ENCODE results near the gene ACY1.

ACY1 gene

DNA sequence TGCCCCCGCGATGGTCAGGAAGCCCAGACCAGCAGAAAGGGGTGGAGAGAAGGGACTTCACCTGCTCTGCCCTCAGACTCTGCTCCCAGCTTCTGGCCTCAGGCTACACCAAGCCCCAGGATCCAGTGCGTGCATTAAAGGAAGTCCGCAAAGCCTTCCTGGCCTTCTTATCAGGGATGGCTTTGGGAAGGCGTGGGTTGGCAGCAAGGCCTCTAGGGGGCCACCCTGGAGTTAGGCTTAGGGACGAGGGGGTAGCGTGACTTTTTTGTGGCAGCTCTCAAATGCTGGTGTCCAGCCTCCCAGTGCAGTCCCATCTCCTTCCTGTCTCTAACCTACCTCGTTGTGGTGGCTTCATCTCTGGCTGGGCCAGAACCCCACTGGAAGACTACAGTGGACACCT, 31.3 kb downstream of the ACY1 start:
- ATAC-seq (no peak), DNase-seq (no peak)
- H3K4me1 Mint-ChIP-seq = no peaks in the 10 kb centered on the region
- H3K4me3 Mint-ChIP-seq = no peak overlapping the region
- H3K36me3 Mint-ChIP-seq (ENCODE audit: low read depth) = no peaks in the 10 kb centered on the region
- no peaks in the 10 kb centered on the region for H3K27me3 Mint-ChIP-seq
- no peak overlapping the region for H3K27ac Mint-ChIP-seq
- H3K9me3 Mint-ChIP-seq = no peaks in the 10 kb centered on the region

DNA sequence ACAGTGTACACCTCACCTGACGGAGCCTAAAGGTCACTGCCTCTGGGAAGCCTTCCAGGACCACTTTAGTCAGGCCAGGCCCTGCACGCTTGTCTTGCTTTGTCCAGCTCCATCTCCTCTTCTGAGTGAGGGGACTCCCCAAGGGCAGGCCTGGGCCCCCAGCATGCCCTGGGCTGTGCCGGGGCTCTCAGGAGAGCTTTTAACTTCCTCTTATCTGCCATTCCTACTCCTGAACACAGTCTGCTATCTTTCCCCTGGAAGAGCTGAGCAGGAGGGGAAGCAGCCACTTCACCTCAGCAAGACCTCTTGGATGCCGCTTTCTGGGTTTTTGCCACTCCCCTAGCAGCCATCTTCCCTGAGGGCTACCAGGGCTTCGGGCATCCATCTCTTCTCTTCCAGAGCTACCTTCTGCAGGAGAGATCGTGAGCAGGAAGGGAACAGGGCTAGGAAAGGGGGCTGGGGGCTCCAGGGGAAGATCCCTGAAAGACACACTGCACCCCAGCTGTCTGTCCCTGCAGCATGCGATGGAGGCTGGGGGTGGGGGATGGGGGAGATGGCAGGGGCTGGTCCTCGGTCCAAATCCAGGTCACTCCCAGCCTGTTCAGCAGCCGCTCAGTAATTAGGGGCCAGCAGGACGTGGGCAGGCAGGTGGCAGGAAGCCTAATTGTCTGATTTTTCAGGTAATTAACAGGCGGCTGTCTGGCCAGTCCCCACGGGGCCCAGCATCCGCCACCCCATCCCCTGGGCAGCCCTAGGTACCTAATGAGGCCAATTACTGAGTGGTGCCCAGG, 32.3 kb downstream of the ACY1 start:
- Mint-ChIP-seq H3K27me3 (no peaks in the 10 kb centered on the region), H3K27ac (no peak overlapping the region), H3K4me1 (no peaks in the 10 kb centered on the region), H3K4me3 (no peak overlapping the region), H3K9me3 (no peaks in the 10 kb centered on the region), H3K36me3 (ENCODE audit: low read depth) (no peaks in the 10 kb centered on the region)
- DNase-seq = no peak
- ATAC-seq = no peak

DNA sequence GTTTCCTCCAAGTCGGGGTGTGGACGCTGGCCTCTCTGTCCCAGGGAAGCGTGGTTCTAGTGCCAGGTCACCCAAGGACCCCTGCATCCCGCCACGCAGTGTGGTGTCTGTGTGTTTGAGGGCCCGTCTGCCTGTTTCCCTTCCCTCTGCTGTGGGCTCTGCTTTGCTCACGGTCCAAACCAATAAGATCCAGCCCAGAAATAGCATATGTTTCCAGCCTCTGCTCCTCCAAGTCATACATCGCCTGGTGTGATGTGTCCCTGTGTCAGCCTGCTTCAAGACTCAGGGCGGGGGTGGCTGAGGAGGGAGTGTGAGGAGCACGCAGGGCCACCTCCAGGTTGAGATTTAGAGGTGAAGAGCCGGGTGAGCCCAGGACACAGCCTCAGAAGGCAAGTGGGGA, 34.3 kb downstream of the ACY1 start:
- Mint-ChIP-seq H3K27ac (no peak overlapping the region), H3K27me3 (no peaks in the 10 kb centered on the region), H3K36me3 (ENCODE audit: low read depth) (no peaks in the 10 kb centered on the region), H3K4me1 (no peaks in the 10 kb centered on the region), H3K4me3 (no peak overlapping the region), H3K9me3 (no peaks in the 10 kb centered on the region)
- DNase-seq = no peak
- no peak for ATAC-seq

DNA sequence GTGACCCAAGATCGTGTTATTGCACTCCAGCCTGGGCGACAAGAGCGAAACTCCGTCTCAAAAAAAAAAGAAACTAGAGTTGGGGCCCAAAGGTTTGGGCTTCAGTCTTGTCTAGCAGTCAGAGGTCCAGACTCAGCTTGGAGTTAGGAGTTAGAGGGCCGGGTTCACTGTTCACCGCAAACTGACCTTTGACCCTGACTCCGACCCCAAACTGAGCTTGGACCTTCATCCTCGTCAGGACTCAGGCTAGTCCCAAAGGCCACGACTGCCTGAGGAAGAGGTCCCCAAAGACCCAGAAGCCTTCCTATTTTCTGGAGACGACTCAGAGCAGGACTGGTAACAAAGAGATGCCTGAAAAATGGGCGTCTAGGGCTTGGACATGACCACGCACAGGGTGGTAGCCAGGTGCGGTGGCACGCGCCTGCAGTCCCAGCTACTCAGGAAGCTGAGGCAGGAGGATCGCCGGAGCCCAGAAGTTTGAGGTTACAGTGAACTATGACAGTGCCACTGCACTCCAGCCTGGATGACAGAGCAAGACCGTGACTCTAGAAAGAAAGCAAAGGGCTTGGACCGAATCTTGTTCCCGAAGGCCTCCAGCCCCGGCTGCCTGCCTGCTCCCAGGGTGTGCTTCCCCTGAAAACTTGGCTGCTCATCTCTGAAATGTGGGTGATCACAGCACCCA, 35.1 kb downstream of the ACY1 start:
- Mint-ChIP-seq H3K27ac (no peak overlapping the region), H3K4me3 (no peak overlapping the region), H3K9me3 (no peaks in the 10 kb centered on the region), H3K4me1 (no peaks in the 10 kb centered on the region), H3K27me3 (no peaks in the 10 kb centered on the region), H3K36me3 (ENCODE audit: low read depth) (no peaks in the 10 kb centered on the region)
- ATAC-seq (no peak), DNase-seq (no peak)

DNA sequence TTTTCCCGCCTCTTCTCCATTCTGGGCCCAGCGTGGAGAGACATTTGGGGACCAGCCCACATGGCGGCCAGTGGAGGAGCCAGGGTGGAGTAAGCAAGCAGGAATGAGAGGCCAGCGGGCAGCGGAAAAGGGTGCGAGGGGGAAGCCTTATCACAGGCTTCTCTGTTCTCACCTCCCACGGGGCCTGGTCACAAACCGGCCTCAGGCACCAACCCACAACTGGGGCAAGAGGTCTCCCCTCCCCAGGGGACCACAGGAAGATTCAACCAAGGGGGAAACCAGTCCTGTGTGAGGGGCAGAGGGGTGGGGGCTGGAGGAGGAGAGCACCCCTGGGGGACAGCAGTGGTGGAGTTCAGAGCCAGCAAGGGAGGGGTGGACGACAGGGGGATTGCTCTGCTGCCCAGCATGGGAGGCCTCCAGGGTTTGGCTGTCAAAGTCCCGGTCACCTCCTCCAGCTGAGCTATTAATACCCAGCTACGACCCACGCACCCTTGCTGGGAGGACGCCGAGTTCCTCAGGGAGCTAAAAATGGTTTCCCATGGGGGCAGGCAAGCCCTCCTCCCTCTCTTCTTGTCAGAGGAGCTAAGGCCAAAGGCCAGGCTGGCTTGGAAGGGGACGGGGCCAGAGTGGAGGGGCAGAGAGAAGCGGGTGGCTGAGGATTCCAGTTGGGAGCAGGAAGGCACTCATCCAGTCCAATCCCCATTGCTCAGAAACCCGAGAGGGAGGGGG, 36.2 kb downstream of the ACY1 start:
- Mint-ChIP-seq H3K27me3 (peaks cover 2% of the 10 kb centered on the region), H3K27ac (no peak overlapping the region), H3K4me3 (no peak overlapping the region), H3K36me3 (ENCODE audit: low read depth) (no peaks in the 10 kb centered on the region), H3K9me3 (no peaks in the 10 kb centered on the region), H3K4me1 (no peaks in the 10 kb centered on the region)
- ATAC-seq (no peak), DNase-seq (no peak)

DNA sequence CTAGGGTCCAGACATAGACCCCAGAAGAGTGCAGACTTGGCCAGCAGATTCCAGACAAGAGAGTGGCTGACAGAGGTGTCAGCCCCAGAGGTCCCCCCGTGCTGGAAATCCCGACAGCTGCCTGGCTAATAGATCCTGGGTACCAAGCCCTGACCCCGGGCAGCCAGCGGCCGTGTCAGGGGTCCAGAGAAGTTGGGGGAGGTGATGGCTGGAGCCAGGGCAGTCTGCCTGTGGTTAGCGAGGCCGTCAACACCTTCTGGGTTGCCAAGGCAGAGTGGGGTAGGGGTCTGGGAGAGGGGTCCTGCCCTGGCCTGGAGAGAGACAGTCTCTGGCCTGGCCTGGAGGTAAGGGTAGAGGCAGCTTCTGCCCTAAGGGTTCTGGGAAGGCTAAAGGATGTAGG, 37.5 kb downstream of the ACY1 start:
- no peaks in the 10 kb centered on the region for H3K36me3 Mint-ChIP-seq (ENCODE audit: low read depth)
- no peaks in the 10 kb centered on the region for H3K4me1 Mint-ChIP-seq
- DNase-seq (no peak), ATAC-seq (no peak)
- no peak overlapping the region for H3K27ac Mint-ChIP-seq
- no peaks in the 10 kb centered on the region for H3K9me3 Mint-ChIP-seq
- H3K4me3 Mint-ChIP-seq = no peak overlapping the region
- peaks cover 2% of the 10 kb centered on the region for H3K27me3 Mint-ChIP-seq

DNA sequence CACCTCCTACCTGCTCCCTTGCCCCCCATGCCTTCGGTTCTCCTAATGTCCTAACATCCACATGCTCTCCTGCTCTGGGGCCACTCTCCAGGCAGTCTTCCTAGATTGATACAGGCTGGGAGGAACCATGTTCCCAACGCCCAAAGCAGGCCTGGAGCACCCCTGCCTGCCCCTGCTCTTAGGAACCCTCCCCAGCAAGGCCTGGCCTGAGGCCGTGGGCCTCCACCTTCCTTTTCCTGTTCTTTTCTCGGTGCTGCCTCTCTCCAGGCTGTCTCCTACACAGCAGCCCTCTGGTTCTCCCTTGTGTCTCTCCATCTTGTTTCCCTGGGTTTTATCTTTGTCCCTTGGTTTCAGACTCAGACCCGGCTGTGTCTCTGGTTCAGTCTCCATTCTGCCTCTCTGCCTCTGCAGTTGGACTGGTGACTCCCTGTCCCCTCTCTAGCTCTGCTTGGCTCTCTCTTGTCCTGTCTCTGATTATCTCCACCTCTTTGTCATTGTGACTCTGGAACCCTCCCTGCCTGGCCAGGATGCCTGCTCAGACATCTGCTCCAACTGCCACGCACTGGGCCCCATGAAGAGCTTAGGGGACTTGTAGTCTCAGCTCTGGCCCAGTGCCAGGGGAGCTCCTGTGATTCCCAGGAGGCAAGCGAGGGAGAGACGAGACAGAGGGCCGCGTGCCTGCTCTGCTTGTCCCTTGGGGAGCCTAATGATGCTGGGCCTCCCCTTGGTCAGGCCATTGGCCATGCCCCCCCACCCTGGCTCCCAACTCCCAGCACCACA, 38.3 kb downstream of the ACY1 start:
- no peaks in the 10 kb centered on the region for H3K9me3 Mint-ChIP-seq
- peaks cover 2% of the 10 kb centered on the region for H3K27me3 Mint-ChIP-seq
- no peaks in the 10 kb centered on the region for H3K4me1 Mint-ChIP-seq
- no peak overlapping the region for H3K4me3 Mint-ChIP-seq
- H3K36me3 Mint-ChIP-seq (ENCODE audit: low read depth) = no peaks in the 10 kb centered on the region
- no peak for ATAC-seq
- H3K27ac Mint-ChIP-seq = no peak overlapping the region
- no peak for DNase-seq

DNA sequence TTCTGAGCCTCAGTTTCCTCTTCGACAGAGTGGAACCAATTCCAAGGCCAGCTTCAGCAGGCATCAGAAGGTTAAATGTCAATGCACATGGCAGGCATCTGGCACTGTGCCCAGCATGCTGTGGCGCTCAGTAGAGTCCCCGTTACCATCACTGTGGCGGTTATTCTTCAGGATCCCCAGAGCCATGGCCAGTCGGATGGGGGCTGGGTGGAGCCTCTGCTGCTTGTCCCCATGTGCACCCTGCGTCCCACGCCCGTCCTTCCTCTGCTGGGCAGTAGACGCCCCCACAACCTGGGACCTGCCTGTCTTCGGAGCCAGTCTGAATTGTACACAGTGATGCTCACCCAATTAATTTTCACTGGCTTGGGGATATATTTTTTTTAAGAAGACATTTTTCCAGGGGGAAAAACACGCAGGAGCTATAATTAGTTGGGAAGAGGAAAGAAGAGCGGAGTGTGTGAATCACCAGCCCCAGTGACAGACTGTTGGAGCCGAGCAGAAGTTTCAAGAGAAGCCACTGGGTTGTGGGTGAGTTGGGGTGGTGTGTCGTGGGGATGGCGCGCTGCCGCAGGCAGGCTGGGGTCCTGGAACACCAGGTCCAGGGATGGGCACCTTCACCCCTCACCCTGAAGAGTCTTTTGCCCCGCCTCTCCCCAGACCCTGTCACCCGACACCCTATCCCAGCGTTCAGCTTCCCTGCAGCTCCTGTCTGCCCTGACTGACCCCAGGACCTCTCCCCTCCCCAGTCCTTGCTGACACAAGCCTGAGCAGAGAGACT, 39.2 kb downstream of the ACY1 start:
- no peak overlapping the region for H3K4me3 Mint-ChIP-seq
- H3K36me3 Mint-ChIP-seq (ENCODE audit: low read depth) = no peaks in the 10 kb centered on the region
- ATAC-seq (no peak), DNase-seq (no peak)
- no peaks in the 10 kb centered on the region for H3K9me3 Mint-ChIP-seq
- H3K27me3 Mint-ChIP-seq = peaks cover 2% of the 10 kb centered on the region
- no peak overlapping the region for H3K27ac Mint-ChIP-seq
- no peaks in the 10 kb centered on the region for H3K4me1 Mint-ChIP-seq

DNA sequence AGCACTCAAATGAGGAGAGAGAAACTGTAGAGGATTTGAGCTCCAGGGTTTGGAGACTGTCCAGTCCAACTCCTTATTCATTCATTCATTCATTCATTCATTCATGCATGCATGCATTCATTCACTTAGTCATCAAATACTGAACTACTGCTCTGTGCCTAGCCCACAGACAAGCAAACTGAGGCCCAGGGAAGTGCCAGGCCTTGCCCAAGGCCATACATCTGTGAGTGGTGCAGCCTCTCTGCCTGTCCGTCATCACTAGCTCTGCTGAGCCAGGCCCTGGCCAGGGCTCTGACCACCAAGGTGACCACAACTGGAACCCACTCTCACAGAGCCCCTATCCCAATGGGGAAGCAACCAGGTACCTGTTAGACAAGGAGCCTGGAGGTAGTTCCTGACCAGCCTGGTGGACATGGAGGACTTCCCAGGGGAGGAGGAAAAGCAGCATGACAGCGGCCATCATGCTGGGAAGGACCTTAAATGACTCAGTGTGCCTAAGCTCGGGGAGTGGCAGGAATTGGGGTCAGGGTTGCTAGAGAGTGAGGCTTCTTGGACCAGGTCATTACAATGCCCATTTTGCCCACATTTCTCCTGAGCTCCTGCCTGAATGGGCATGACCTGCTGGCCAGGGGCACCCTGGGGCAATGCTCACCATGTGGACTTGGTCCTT, 39.9 kb downstream of the ACY1 start:
- Mint-ChIP-seq H3K4me1 (no peaks in the 10 kb centered on the region), H3K27ac (no peak overlapping the region), H3K4me3 (no peak overlapping the region), H3K27me3 (peaks cover 2% of the 10 kb centered on the region), H3K36me3 (ENCODE audit: low read depth) (no peaks in the 10 kb centered on the region), H3K9me3 (no peaks in the 10 kb centered on the region)
- ATAC-seq (no peak), DNase-seq (no peak)

DNA sequence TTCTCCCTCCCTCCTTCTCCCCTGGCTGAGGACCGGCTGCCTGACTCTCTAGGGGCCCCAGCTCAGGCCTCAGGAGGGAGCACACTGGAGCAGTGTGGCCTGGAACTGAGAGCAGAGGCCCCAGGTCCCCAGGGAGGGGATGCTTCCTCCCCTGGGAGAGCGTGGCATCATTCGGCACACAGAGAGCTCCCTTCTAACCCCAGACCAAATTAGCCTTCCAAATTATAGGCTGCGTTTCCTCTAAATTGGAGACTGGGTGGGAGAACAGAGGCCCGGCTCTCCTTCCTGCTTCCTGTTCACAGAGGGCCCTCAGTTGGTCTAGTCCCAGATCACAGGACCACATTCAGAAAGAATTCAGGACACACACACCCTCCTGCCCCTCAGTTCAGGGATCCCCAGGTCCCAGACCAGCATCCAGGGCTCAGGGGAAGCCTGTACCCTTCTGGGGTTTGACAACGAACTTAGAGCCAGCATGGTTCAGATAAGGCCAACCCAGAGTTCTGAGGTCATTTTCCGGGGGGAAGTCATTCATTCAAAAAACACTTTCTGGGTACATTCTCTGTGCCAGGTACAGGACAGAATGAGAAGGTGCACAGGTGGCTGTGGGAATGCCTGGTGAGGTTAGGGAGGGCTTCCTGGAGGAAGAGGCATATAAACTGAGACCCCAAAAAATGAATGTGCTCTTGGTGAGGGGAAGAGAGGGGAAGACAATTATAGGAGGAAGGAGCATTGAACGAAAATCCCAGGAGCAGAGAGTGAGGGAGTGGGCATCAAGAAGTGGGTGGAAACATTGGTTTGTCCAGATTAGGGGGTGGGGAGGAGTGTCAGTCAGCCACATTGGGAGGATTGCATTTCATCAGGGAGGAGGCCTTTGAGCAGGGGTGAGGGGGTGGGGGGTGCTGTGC, 40.8 kb downstream of the ACY1 start:
- H3K4me1 Mint-ChIP-seq = no peaks in the 10 kb centered on the region
- no peak for ATAC-seq
- no peak for DNase-seq
- H3K27me3 Mint-ChIP-seq = peaks cover 2% of the 10 kb centered on the region
- H3K27ac Mint-ChIP-seq = no peak overlapping the region
- H3K4me3 Mint-ChIP-seq = no peak overlapping the region
- H3K36me3 Mint-ChIP-seq (ENCODE audit: low read depth) = no peaks in the 10 kb centered on the region
- H3K9me3 Mint-ChIP-seq = no peaks in the 10 kb centered on the region

DNA sequence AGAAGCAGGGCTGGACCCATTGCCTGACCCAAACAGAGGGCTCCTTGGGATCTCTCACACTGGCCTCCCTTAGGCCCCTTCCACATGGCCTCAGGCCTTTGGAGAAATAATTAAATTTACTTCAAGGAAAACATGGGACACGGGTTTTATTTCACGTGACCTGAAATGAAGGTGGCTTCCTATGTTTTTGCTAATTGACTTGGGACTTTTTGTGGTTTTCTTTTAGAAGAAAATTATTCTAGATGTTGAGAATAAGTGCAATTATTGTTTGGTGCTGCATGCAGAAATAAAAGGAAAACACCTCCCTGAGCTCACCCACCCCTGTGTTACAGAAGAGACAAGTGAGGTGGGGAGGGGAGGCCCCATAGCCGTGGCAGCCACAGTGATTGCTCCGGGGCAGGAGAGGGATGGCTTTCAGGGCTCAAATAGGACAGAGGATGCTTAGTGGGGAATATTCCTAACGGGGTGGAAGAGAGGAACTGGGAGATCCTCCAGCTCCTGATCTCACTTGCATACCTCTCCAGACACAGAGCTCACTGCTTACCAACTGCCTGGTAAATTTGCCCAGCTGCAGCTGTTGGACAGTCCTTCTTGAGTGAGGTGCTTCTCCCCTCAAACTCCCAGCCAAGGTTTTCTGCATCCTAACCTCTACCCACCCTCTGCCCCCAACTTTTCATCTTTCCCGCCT, 41.6 kb downstream of the ACY1 start:
- DNase-seq = no peak
- no peak overlapping the region for H3K27ac Mint-ChIP-seq
- H3K4me1 Mint-ChIP-seq = no peaks in the 10 kb centered on the region
- H3K9me3 Mint-ChIP-seq = no peaks in the 10 kb centered on the region
- no peak for ATAC-seq
- H3K36me3 Mint-ChIP-seq (ENCODE audit: low read depth) = no peaks in the 10 kb centered on the region
- no peak overlapping the region for H3K4me3 Mint-ChIP-seq
- peaks cover 2% of the 10 kb centered on the region for H3K27me3 Mint-ChIP-seq

DNA sequence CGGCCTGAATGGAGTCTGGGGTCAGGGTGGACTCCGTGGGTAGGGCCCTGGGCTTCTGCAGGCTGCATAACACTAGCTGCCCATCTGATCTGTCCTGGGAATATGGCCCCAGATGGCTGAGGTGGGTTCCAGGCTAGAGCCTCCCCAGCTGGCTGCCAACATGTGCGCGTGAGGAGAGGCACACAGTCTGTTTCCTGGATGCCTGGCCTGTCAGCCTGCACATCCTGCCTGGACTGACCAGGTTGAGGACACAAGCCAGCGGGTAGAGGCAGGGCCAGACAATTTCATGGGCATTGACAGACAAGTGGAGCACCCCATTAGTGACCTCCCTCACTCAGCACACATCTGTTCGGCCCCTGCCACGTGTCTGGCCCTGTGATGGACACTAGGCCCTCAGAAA, 42.1 kb downstream of the ACY1 start:
- Mint-ChIP-seq H3K4me1 (no peaks in the 10 kb centered on the region), H3K36me3 (ENCODE audit: low read depth) (no peaks in the 10 kb centered on the region), H3K27me3 (peaks cover 2% of the 10 kb centered on the region), H3K9me3 (no peaks in the 10 kb centered on the region), H3K4me3 (no peak overlapping the region), H3K27ac (no peak overlapping the region)
- no peak for ATAC-seq
- no peak for DNase-seq
